Measurements from ENCODE around the gene LTBP3. TPM values are rescaled to one million over a fixed set of nuclear protein-coding genes. Genes with fewer than 3 reads are reported as not detected.

The LTBP3 gene
- total and polyA plus RNA-seq, 2 of the 13 experiments (the other 11 are each of a cell fraction or from before 2014, with no cell fraction given) = 12.2 to 68.1 TPM

DNA sequence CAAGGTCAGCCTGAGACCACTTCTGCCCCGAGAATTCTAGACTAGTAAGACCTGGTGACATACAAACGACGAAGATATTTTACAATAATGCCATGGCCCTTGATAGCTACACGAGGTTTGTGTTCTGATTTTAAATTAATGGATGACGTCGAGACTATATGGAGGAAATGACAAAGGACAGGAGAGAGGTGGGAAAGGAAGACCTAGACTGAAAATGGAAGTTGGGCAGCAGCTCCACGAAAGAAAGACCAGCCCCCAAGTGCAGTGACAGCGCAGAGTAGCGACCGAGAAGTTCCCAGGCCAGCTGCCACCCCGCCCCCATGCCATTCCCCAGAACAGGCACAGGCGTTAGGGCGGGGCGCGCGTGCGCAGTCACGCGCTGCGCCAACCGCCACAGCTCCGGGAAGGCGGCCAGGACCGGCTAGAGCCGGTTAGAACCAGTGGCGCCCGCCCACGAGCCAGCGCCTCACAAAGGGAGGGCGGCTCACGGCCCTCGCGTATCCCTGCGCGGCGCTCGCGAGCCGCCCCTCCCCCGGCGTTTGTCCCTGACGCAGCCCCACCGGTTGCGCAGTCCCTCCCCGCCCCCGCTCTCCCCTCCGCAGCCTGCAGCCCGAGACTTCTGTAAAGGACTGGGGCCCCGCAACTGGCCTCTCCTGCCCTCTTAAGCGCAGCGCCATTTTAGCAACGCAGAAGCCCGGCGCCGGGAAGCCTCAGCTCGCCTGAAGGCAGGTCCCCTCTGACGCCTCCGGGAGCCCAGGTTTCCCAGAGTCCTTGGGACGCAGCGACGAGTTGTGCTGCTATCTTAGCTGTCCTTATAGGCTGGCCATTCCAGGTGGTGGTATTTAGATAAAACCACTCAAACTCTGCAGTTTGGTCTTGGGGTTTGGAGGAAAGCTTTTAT is 60.8 kb downstream of the LTBP3 start (continued):
- TF ChIP-seq ZNF644 (CRISPR knock-in tag; IDR thresholded peaks at IDR 0.05; ENCODE audit: low read depth) (no peak), PAF1 (CRISPR knock-in tag; IDR thresholded peaks at IDR 0.05) (no peak), IRX3 (CRISPR knock-in tag; IDR thresholded peaks at IDR 0.05; ENCODE audit: borderline replicate concordance, low read depth) (no peak), ZNF816 (CRISPR knock-in tag; IDR thresholded peaks at IDR 0.05; ENCODE audit: borderline replicate concordance) (no peak), PHB2 (IDR thresholded peaks at IDR 0.05; ENCODE audit: partially characterized antibody) (no peak), CHD4 (IDR thresholded peaks at IDR 0.05; ENCODE audit: borderline replicate concordance, low read length) (no peak), POGZ (CRISPR knock-in tag; IDR thresholded peaks at IDR 0.05) (peak; percentile 91), ZFP36L2 (CRISPR knock-in tag; IDR thresholded peaks at IDR 0.05) (no peak), ZNF629 (CRISPR knock-in tag; conservative IDR thresholded peaks at IDR 0.05) (no peak)
- TF ChIP-seq, protein P1, sequence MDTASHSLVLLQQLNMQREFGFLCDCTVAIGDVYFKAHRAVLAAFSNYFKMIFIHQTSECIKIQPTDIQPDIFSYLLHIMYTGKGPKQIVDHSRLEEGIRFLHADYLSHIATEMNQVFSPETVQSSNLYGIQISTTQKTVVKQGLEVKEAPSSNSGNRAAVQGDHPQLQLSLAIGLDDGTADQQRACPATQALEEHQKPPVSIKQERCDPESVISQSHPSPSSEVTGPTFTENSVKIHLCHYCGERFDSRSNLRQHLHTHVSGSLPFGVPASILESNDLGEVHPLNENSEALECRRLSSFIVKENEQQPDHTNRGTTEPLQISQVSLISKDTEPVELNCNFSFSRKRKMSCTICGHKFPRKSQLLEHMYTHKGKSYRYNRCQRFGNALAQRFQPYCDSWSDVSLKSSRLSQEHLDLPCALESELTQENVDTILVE (CRISPR knock-in tag; IDR thresholded peaks at IDR 0.05) = no peak; the same call in 1 of the 2 replicates
- TF ChIP-seq, protein P2, sequence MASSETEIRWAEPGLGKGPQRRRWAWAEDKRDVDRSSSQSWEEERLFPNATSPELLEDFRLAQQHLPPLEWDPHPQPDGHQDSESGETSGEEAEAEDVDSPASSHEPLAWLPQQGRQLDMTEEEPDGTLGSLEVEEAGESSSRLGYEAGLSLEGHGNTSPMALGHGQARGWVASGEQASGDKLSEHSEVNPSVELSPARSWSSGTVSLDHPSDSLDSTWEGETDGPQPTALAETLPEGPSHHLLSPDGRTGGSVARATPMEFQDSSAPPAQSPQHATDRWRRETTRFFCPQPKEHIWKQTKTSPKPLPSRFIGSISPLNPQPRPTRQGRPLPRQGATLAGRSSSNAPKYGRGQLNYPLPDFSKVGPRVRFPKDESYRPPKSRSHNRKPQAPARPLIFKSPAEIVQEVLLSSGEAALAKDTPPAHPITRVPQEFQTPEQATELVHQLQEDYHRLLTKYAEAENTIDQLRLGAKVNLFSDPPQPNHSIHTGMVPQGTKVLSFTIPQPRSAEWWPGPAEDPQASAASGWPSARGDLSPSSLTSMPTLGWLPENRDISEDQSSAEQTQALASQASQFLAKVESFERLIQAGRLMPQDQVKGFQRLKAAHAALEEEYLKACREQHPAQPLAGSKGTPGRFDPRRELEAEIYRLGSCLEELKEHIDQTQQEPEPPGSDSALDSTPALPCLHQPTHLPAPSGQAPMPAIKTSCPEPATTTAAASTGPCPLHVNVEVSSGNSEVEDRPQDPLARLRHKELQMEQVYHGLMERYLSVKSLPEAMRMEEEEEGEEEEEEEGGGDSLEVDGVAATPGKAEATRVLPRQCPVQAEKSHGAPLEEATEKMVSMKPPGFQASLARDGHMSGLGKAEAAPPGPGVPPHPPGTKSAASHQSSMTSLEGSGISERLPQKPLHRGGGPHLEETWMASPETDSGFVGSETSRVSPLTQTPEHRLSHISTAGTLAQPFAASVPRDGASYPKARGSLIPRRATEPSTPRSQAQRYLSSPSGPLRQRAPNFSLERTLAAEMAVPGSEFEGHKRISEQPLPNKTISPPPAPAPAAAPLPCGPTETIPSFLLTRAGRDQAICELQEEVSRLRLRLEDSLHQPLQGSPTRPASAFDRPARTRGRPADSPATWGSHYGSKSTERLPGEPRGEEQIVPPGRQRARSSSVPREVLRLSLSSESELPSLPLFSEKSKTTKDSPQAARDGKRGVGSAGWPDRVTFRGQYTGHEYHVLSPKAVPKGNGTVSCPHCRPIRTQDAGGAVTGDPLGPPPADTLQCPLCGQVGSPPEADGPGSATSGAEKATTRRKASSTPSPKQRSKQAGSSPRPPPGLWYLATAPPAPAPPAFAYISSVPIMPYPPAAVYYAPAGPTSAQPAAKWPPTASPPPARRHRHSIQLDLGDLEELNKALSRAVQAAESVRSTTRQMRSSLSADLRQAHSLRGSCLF (CRISPR knock-in tag; IDR thresholded peaks at IDR 0.05; ENCODE audit: borderline replicate concordance) = no peak; the same call in 1 of the 2 replicates
- TF ChIP-seq, protein P3, sequence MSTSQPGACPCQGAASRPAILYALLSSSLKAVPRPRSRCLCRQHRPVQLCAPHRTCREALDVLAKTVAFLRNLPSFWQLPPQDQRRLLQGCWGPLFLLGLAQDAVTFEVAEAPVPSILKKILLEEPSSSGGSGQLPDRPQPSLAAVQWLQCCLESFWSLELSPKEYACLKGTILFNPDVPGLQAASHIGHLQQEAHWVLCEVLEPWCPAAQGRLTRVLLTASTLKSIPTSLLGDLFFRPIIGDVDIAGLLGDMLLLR (CRISPR knock-in tag; IDR thresholded peaks at IDR 0.05) = peak; percentile 31; the same call in 1 of the 2 replicates
- TF ChIP-seq, protein P4, sequence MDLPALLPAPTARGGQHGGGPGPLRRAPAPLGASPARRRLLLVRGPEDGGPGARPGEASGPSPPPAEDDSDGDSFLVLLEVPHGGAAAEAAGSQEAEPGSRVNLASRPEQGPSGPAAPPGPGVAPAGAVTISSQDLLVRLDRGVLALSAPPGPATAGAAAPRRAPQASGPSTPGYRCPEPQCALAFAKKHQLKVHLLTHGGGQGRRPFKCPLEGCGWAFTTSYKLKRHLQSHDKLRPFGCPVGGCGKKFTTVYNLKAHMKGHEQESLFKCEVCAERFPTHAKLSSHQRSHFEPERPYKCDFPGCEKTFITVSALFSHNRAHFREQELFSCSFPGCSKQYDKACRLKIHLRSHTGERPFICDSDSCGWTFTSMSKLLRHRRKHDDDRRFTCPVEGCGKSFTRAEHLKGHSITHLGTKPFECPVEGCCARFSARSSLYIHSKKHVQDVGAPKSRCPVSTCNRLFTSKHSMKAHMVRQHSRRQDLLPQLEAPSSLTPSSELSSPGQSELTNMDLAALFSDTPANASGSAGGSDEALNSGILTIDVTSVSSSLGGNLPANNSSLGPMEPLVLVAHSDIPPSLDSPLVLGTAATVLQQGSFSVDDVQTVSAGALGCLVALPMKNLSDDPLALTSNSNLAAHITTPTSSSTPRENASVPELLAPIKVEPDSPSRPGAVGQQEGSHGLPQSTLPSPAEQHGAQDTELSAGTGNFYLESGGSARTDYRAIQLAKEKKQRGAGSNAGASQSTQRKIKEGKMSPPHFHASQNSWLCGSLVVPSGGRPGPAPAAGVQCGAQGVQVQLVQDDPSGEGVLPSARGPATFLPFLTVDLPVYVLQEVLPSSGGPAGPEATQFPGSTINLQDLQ (CRISPR knock-in tag; IDR thresholded peaks at IDR 0.05) = 0 out of 2 replicates have a peak, but pooled peaks have one; percentile 67
- TF ChIP-seq, protein P5, sequence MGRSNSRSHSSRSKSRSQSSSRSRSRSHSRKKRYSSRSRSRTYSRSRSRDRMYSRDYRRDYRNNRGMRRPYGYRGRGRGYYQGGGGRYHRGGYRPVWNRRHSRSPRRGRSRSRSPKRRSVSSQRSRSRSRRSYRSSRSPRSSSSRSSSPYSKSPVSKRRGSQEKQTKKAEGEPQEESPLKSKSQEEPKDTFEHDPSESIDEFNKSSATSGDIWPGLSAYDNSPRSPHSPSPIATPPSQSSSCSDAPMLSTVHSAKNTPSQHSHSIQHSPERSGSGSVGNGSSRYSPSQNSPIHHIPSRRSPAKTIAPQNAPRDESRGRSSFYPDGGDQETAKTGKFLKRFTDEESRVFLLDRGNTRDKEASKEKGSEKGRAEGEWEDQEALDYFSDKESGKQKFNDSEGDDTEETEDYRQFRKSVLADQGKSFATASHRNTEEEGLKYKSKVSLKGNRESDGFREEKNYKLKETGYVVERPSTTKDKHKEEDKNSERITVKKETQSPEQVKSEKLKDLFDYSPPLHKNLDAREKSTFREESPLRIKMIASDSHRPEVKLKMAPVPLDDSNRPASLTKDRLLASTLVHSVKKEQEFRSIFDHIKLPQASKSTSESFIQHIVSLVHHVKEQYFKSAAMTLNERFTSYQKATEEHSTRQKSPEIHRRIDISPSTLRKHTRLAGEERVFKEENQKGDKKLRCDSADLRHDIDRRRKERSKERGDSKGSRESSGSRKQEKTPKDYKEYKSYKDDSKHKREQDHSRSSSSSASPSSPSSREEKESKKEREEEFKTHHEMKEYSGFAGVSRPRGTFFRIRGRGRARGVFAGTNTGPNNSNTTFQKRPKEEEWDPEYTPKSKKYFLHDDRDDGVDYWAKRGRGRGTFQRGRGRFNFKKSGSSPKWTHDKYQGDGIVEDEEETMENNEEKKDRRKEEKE (IDR thresholded peaks at IDR 0.05) = no peak
